ENCODE measurements around the gene FOXL1.

Gene FOXL1

GRCh38 chr16:86549076-86549892, 29.1 kb upstream of the FOXL1 start:
- no peak for DNase-seq

- DNase-seq: no peak
These were observed 28.5 kb upstream of the FOXL1 start for GRCh38 chr16:86549893-86550190.

GRCh38 chr16:86550281-86550680, 28.1 kb upstream of the FOXL1 start:
- no peak for DNase-seq

- DNase-seq: no peak
These were observed 25.0 kb upstream of the FOXL1 start for GRCh38 chr16:86553356-86553755.

GRCh38 chr16:86554599-86554916, 23.8 kb upstream of the FOXL1 start:
- DNase-seq: no peak

- peak; percentile 97 for DNase-seq
These were observed 23.2 kb upstream of the FOXL1 start, which contains the start of gene MTHFSD for GRCh38 chr16:86554917-86555703. TSS of gene MTHFSD (minus strand) at chr16:86555235. CDS start at chr16:86555184, 51 bp downstream.

- no peak for DNase-seq
These were observed 22.7 kb upstream of the FOXL1 start for GRCh38 chr16:86555704-86556075.

- no peak for DNase-seq
These were observed 21.8 kb upstream of the FOXL1 start for GRCh38 chr16:86556576-86556975.

- no peak for DNase-seq
These were observed 20.8 kb upstream of the FOXL1 start for GRCh38 chr16:86557587-86557986.

GRCh38 chr16:86558355-86559193, 19.8 kb upstream of the FOXL1 start:
- no peak for DNase-seq

GRCh38 chr16:86559802-86560305, 18.5 kb upstream of the FOXL1 start:
- no peak for DNase-seq

GRCh38 chr16:86562356-86562755, 16.0 kb upstream of the FOXL1 start:
- no peak for DNase-seq

- DNase-seq: peak; percentile 83
These were observed 14.6 kb upstream of the FOXL1 start for GRCh38 chr16:86563469-86564345.

GRCh38 chr16:86565181-86565631, 13.1 kb upstream of the FOXL1 start:
- DNase-seq: no peak

- DNase-seq: no peak
These were observed 12.5 kb upstream of the FOXL1 start for GRCh38 chr16:86565644-86566511.

- DNase-seq: peak; percentile 68
These were observed 11.8 kb upstream of the FOXL1 start, which contains the start of gene FOXC2 for GRCh38 chr16:86566601-86566965. TSS of gene FOXC2 (plus strand) at chr16:86566829. CDS start at chr16:86567336, 507 bp downstream.

- no peak for DNase-seq
These were observed 11.2 kb upstream of the FOXL1 start for GRCh38 chr16:86566966-86567700.

- DNase-seq: no peak
These were observed 10.4 kb upstream of the FOXL1 start for GRCh38 chr16:86567701-86568581.

Data from stimulated activated CD4-positive, alpha-beta T cell treated with anti-CD3 and anti-CD28 coated beads, Interleukin-4, amount 100 ng/mL, for 1 hour (primary cell).